Measurements from ENCODE around the gene CNMD.

Gene CNMD

GRCh38 chr13:52659340-52659739 is 80.3 kb downstream of the CNMD start:
- TF ChIP-seq CTCF (IDR thresholded peaks at IDR 0.05; ENCODE audit: low read depth, low read length), result no peak
- H3K36me3 ChIP-seq, result no peaks in the 10 kb centered on the region
- no peaks in the 10 kb centered on the region for H3K9me3 ChIP-seq (ENCODE audit: severe bottlenecking)
- no peak overlapping the region for H3K27ac ChIP-seq
- no peak overlapping the region for H3K4me3 ChIP-seq (ENCODE audit: low read depth, low read length)
- H3K27me3 ChIP-seq (ENCODE audit: insufficient read depth, low read depth, severe bottlenecking), result no peaks in the 10 kb centered on the region
- no peak for DNase-seq
